ENCODE results near the gene MMD2. TPM values are rescaled to one million over a fixed set of nuclear protein-coding genes. Genes with fewer than 3 reads are reported as not detected.
"Not testable (repeated sequence)": the region's sequence is repeated elsewhere in the genome, so short reads cannot be mapped to it uniquely, and the experiment has no call there.

MMD2 gene
- total RNA-seq, 1 donor from 2014 or later: not detected

GRCh38 chr7:4894482-4894881 lies 64.5 kb downstream of the MMD2 start:
- no peak for TF ChIP-seq CTCF (IDR thresholded peaks at IDR 0.05)
- no peak for DNase-seq
- intact Hi-C loops (cut with DNase I): no loop called here

DNA sequence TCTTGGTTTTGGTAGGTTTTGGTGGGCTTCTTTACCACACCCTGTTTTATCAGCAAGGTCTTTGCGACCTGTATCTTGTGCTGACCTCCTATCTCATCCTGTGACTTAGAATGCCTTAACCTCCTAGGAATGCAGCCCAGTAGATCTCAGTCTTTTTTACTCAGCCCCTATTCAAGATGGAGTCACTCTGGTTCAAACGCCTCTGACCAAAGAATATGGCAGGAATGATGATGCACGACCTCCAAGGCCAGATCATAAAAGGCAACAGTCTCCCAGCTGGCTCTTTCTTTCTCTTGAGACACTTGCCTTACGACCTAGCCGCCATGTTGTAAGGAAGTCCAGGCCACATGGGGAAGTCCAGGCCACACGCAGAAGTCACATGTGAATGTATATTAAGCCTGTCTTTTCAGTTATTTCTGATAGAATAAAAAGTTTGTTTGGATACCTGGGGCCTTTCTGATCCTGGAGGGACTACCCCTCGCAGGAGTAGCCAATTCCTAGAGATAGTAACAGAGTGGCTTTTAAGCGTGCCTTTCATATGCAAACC lies 65.0 kb downstream of the MMD2 start:
- Histone ChIP-seq H3K9me3 (no peaks in the 10 kb centered on the region), H3K36me3 (no peaks in the 10 kb centered on the region), H3K27me3 (no peaks in the 10 kb centered on the region), H3K27ac (no peak overlapping the region), H3K4me3 (no peak overlapping the region), H3K4me1 (no peaks in the 10 kb centered on the region)
- no peak for TF ChIP-seq CTCF (IDR thresholded peaks at IDR 0.05)
- DNase-seq (no peak), ATAC-seq (no peak)
- intact Hi-C loops (cut with DNase I): no loop called here

More at GRCh38 chr7:4894482-4894881, 64.5 kb downstream of the MMD2 start:
- no peaks in the 10 kb centered on the region for H3K27me3 ChIP-seq
- no peaks in the 10 kb centered on the region for H3K36me3 ChIP-seq
- no peak for ATAC-seq
- H3K4me3 ChIP-seq: no peak overlapping the region
- no peaks in the 10 kb centered on the region for H3K9me3 ChIP-seq
- H3K27ac ChIP-seq: no peak overlapping the region
- H3K4me1 ChIP-seq: no peaks in the 10 kb centered on the region

DNA sequence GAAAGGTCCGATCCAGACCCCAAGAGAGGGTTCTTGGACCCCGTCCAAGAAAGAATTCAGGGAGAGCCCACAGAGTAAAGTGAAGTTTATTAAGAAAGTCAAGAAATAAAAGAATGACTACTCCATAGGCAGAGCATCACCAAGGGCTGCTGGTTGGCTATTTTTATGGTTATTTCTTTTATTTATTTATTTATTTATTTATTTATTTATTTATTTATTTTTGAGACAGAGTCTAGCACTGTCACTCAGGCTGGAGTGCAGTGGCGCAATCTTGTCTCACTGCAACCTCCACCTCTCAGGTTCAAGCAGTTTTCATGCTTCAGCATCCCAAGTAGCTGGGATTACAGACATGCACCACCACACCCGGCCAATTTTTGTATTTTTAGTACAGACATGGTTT lies 65.8 kb downstream of the MMD2 start:
- H3K36me3 ChIP-seq; ATAC-seq; H3K4me3 ChIP-seq; H3K4me1 ChIP-seq; H3K27ac ChIP-seq; H3K9me3 ChIP-seq; DNase-seq; intact Hi-C loops (cut with DNase I); H3K27me3 ChIP-seq: not testable (repeated sequence)

- DNase-seq; H3K27me3 ChIP-seq; H3K9me3 ChIP-seq; H3K36me3 ChIP-seq; ATAC-seq; H3K27ac ChIP-seq; H3K4me1 ChIP-seq; H3K4me3 ChIP-seq; intact Hi-C loops (cut with DNase I): not testable (repeated sequence)
These were observed 67.5 kb downstream of the MMD2 start for GRCh38 chr7:4891522-4891921.

DNA sequence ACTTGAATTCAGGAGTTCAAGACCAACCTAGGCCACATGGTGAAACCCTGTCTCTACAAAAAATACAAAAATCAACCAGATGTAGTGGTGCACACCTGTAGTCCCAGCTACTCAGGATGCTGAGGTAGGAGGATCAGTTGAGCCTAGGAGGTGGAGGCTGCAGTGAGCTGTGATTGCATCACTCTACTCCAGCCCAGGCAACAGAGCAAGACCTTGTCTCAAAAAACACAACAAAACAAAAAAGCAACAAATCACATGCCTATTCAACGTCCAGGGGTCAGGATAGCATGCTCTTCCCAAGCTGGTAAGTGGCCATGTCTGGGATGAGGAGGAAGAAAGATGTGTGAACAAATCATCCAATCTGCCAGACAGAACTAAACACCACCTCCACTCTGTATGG lies 69.3 kb downstream of the MMD2 start:
- TF ChIP-seq CTCF (IDR thresholded peaks at IDR 0.05): no peak
- no peak for ATAC-seq
- no peak for DNase-seq
- no peaks in the 10 kb centered on the region for H3K4me1 ChIP-seq
- intact Hi-C loops (cut with DNase I): loop anchor here (10.0 kb wide), 1 partner anchor 55 kb away; no protein-coding TSS in a partner anchor
- H3K36me3 ChIP-seq: no peaks in the 10 kb centered on the region
- H3K4me3 ChIP-seq: no peak overlapping the region
- H3K27ac ChIP-seq: no peak overlapping the region
- H3K9me3 ChIP-seq: no peaks in the 10 kb centered on the region
- no peaks in the 10 kb centered on the region for H3K27me3 ChIP-seq

DNA sequence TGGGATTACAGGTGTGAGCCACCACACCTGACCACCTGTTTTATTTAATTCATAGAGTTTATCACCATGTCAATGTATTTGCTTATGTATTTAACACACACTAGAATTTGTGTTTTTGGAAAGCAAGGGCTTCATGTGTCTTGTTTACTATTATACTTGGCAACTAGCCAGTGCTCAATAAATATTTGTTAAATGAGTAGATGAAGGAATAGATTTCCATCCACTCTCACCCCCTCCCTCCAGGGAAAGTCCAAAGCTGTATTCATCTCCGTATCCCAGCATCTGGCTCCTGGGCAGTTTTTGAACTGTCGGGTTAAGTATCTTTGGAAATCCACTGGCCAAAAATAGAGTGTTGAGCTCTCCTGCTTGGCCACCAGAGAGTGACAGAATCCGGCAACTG lies 70.8 kb downstream of the MMD2 start:
- Histone ChIP-seq H3K4me1 (no peaks in the 10 kb centered on the region), H3K27ac (no peak overlapping the region), H3K36me3 (no peaks in the 10 kb centered on the region), H3K9me3 (no peaks in the 10 kb centered on the region), H3K27me3 (no peaks in the 10 kb centered on the region), H3K4me3 (no peak overlapping the region)
- no peak for ATAC-seq
- no peak for TF ChIP-seq CTCF (IDR thresholded peaks at IDR 0.05)
- intact Hi-C loops (cut with DNase I): loop anchor here (10.0 kb wide), 1 partner anchor 53 kb away; no protein-coding TSS in a partner anchor
- DNase-seq: no peak

DNA sequence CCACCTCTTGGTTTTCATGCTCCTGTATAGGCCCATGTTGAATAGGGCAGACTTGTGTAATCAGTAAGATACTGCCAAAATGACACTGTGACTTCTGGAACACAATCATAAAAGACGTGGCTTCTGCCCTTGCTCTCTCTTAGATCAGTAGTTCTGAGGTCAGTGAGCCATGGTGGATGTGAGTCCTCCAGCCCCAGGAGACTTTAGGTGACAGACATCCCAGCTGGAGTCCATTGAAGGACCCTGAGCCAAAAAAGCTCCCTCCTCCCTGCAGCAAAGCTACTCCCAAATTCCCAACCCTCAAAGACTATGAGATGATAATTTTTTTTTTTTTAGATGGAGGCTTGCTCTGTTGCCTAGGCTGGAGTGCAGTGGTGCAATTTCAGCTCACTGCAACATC lies 72.3 kb downstream of the MMD2 start:
- Histone ChIP-seq H3K27ac (no peak overlapping the region), H3K27me3 (no peaks in the 10 kb centered on the region), H3K4me3 (no peak overlapping the region), H3K4me1 (no peaks in the 10 kb centered on the region), H3K9me3 (no peaks in the 10 kb centered on the region), H3K36me3 (no peaks in the 10 kb centered on the region)
- TF ChIP-seq CTCF (IDR thresholded peaks at IDR 0.05): no peak
- intact Hi-C loops (cut with DNase I): loop anchor here (10.0 kb wide), 1 partner anchor 52 kb away; no protein-coding TSS in a partner anchor
- DNase-seq (no peak), ATAC-seq (no peak)
